Fibroblast of lung (primary cell): ENCODE data around the gene MED14. TPM values are rescaled to one million over a fixed set of nuclear protein-coding genes. Genes with fewer than 3 reads are reported as not detected.
A peak's percentile ranks its signal among the peaks of the same experiment; 100 is the strongest.

ENCODE experiments used
- DNase-seq, 2 donors: peaks; one replicate each; pipeline versions ENCODE4 v3.0.0 to v3.0.0-alpha.2; 2010; ENCODE audit warnings: low read depth in 2 of 2
- H2AFZ ChIP-seq: 2 replicates; pipeline ENCODE4 v1.5.1; 2012; ENCODE audit warnings: low read length, control low read depth, inconsistent platforms
- H3K27ac ChIP-seq: 2 replicates; pipeline ENCODE4 v1.5.1; 2011; ENCODE audit warnings: low read length, control low read depth; ENCODE audit not compliant: insufficient read depth
- H3K27me3 ChIP-seq: 2 replicates; pipeline ENCODE4 v1.5.1; 2011; ENCODE audit warnings: mild to moderate bottlenecking, low read length; ENCODE audit not compliant: control insufficient read depth, insufficient read depth
- H3K36me3 ChIP-seq: 2 replicates; pipeline ENCODE4 v1.5.1; 2011; ENCODE audit warnings: low read length; ENCODE audit not compliant: control insufficient read depth, insufficient read depth
- H3K4me1 ChIP-seq: 2 replicates; pipeline ENCODE4 v1.5.1; 2011; ENCODE audit warnings: low read length; ENCODE audit not compliant: control insufficient read depth, insufficient read depth; ENCODE audit errors: extremely low read depth
- H3K4me2 ChIP-seq: 2 replicates; pipeline ENCODE4 v1.5.1; 2011; ENCODE audit warnings: low read length, control low read depth; ENCODE audit not compliant: insufficient read depth; ENCODE audit errors: extremely low read depth
- H3K4me3 ChIP-seq, 4 experiments: fragments of 200-600 bp in 1 of 4; sonication (generic) in 1 of 4; replicated peaks in 1 of 4; 2 replicates each; pipeline ENCODE4 v1.5.1; 2011 to 2016; ENCODE audit warnings: low read length in 4 of 4, low read depth in 3 of 4, mild to moderate bottlenecking in 3 of 4, control low read depth in 2 of 4, inconsistent platforms in 1 of 4, mixed read lengths in 1 of 4; ENCODE audit not compliant: insufficient read depth in 1 of 4; ENCODE audit errors: control extremely low read depth in 1 of 4
- H3K79me2 ChIP-seq: 2 replicates; pipeline ENCODE4 v1.5.1; 2012; ENCODE audit warnings: mild to moderate bottlenecking, low read length, inconsistent platforms; ENCODE audit not compliant: control insufficient read depth, insufficient read depth
- H3K9ac ChIP-seq: 2 replicates; pipeline ENCODE4 v1.5.1; 2011; ENCODE audit warnings: mild to moderate bottlenecking, low read length, control low read depth; ENCODE audit not compliant: insufficient read depth
- H3K9me3 ChIP-seq: 2 replicates; pipeline ENCODE4 v1.5.1; 2012; ENCODE audit warnings: low read depth, low read length; ENCODE audit not compliant: control insufficient read depth, insufficient read depth
- H4K20me1 ChIP-seq: 2 replicates; pipeline ENCODE4 v1.5.1; 2011; ENCODE audit warnings: low read length; ENCODE audit not compliant: control insufficient read depth, insufficient read depth; ENCODE audit errors: extremely low read depth
- CTCF ChIP-seq, 2 donors: IDR thresholded peaks in 1 of 2; conservative IDR thresholded peaks in 1 of 2; 1 replicate in 1 of 2; 2 replicates in 1 of 2; pipeline ENCODE4 v1.5.1; 2011 to 2012; ENCODE audit warnings: low read length in 2 of 2, control low read depth in 1 of 2, inconsistent platforms in 1 of 2, low read depth in 1 of 2, mild to moderate bottlenecking in 1 of 2
- EZH2 ChIP-seq: IDR thresholded peaks from 2 replicates; pipeline ENCODE4 v1.5.1; 2012; ENCODE audit warnings: low read length, control low read depth, mild to moderate bottlenecking; ENCODE audit errors: missing control alignments
- polyA plus RNA-seq, 2 donors: library from polyadenylated mRNA; depleted of rRNA in 1 of 2; stranded (reverse) in 1 of 2; unstranded in 1 of 2; fragments of >200 nt; gene quantifications; 2 replicates each; pipeline ENCODE4 v1.2.1, GENCODE V29; 2011 to 2012; ENCODE audit warnings: missing spikeins in 1 of 2
- total RNA-seq: library from RNA; depleted of rRNA; stranded (reverse); fragments of >200 nt; gene quantifications from 2 replicates; pipeline ENCODE4 v1.2.1, GENCODE V29; 2014

The MED14 gene
- total and polyA plus RNA-seq, 2 donors (not counting 1 experiment from before 2014, with no cell fraction given): 18.3 to 31.3 TPM

GRCh38 chrX:40694802-40695201, 40.5 kb downstream of the MED14 start:
- DNase-seq: peak in 1 of 2 donors; percentile 43
- no peak overlapping the region for H3K9ac ChIP-seq

GRCh38 chrX:40688929-40689328, 46.4 kb downstream of the MED14 start:
- Histone ChIP-seq H4K20me1 (no peaks in the 10 kb centered on the region), H2AFZ (no peak overlapping the region), H3K79me2 (no peaks in the 10 kb centered on the region), H3K27ac (no peak overlapping the region), H3K9ac (no peak overlapping the region), H3K4me1 (no peaks in the 10 kb centered on the region), H3K27me3 (no peaks in the 10 kb centered on the region), H3K4me3 (no peak overlapping the region), H3K9me3 (no peaks in the 10 kb centered on the region), H3K36me3 (no peaks in the 10 kb centered on the region), H3K4me2 (no peak overlapping the region)
- no peak for DNase-seq
- TF ChIP-seq EZH2: no peak
- TF ChIP-seq CTCF (conservative IDR thresholded peaks at IDR 0.05 in 1 of 2, IDR thresholded peaks at IDR 0.05 in 1 of 2; ENCODE audit: low read depth in 1 of 2, low read length in 2 of 2): no peak

More at GRCh38 chrX:40694802-40695201, 40.5 kb downstream of the MED14 start:
- Histone ChIP-seq H3K27me3 (no peaks in the 10 kb centered on the region), H3K4me3 (no peak overlapping the region), H3K4me1 (no peaks in the 10 kb centered on the region), H3K27ac (no peak overlapping the region), H4K20me1 (no peaks in the 10 kb centered on the region), H3K36me3 (no peaks in the 10 kb centered on the region), H2AFZ (no peak overlapping the region), H3K4me2 (no peak overlapping the region), H3K9me3 (no peaks in the 10 kb centered on the region), H3K79me2 (no peaks in the 10 kb centered on the region)
- TF ChIP-seq EZH2 (no peak), CTCF (conservative IDR thresholded peaks at IDR 0.05 in 1 of 2, IDR thresholded peaks at IDR 0.05 in 1 of 2; ENCODE audit: low read depth in 1 of 2, low read length in 2 of 2) (no peak)

- Histone ChIP-seq H3K9me3 (no peaks in the 10 kb centered on the region), H4K20me1 (no peaks in the 10 kb centered on the region), H3K27me3 (no peaks in the 10 kb centered on the region), H3K9ac (no peak overlapping the region), H3K79me2 (no peaks in the 10 kb centered on the region), H3K36me3 (no peaks in the 10 kb centered on the region), H3K4me1 (no peaks in the 10 kb centered on the region), H2AFZ (no peak overlapping the region), H3K4me3 (no peak overlapping the region), H3K4me2 (no peak overlapping the region), H3K27ac (no peak overlapping the region)
- no peak for TF ChIP-seq CTCF (conservative IDR thresholded peaks at IDR 0.05 in 1 of 2, IDR thresholded peaks at IDR 0.05 in 1 of 2; ENCODE audit: low read depth in 1 of 2, low read length in 2 of 2)
- TF ChIP-seq EZH2: no peak
- DNase-seq: no peak
Observed at GRCh38 chrX:40687169-40687568, 48.2 kb downstream of the MED14 start.
